Gastroesophageal sphincter (tissue), 3 donors: ENCODE data around the gene CPB2.

Experiments used
- CTCF ChIP-seq, 4 experiments: fragments of 200-600 bp in 2 of 4; fragments of 450-650 bp in 2 of 4; sonication (generic) in 1 of 4; IDR thresholded peaks; one replicate each; pipeline ENCODE4 v1.5.1; 2017 to 2019; ENCODE audit warnings: antibody characterized with exemption in 4 of 4, mild to moderate bottlenecking in 2 of 4, moderate library complexity in 2 of 4
- POLR2A ChIP-seq, 2 donors: fragments of 450-650 bp; IDR thresholded peaks; one replicate each; pipeline ENCODE4 v1.6.1; 2017; ENCODE audit warnings: antibody characterized with exemption in 2 of 2, mild to moderate bottlenecking in 2 of 2, moderate library complexity in 1 of 2
- POLR2AphosphoS5 ChIP-seq: sonication (generic); formaldehyde crosslinking; IDR thresholded peaks from one replicate; pipeline ENCODE4 v1.6.1; 2017; ENCODE audit warnings: antibody characterized with exemption

- no peak for TF ChIP-seq CTCF (IDR thresholded peaks at IDR 0.05)
- TF ChIP-seq POLR2AphosphoS5 = no peak
- no peak for TF ChIP-seq POLR2A (IDR thresholded peaks at IDR 0.05)
These were observed 31.9 kb upstream of the CPB2 start for GRCh38 chr13:46136688-46137087.
